Ecto neural progenitor cell (in vitro differentiated cells): ENCODE data around the gene SC5D.

ENCODE experiments used
- DNase-seq: peaks from one replicate; pipeline ENCODE4 v3.0.0-alpha.2; 2018; ENCODE audit warnings: low spot score

SC5D gene

GRCh38 chr11:121292495-121293287 lies at the start of gene SC5D:
TSS of gene SC5D (plus strand) at chr11:121292771. CDS start at chr11:121303376, 10,605 bp downstream.
- peak; percentile 96 for DNase-seq

GRCh38 chr11:121244884-121245283 lies 47.7 kb upstream of the SC5D start:
- no peak for DNase-seq

- peak; percentile 77 for DNase-seq
Measured at GRCh38 chr11:121246021-121246768, 46.4 kb upstream of the SC5D start.

GRCh38 chr11:121246769-121247035 lies 45.9 kb upstream of the SC5D start:
- no peak for DNase-seq

GRCh38 chr11:121248496-121248895 lies 44.1 kb upstream of the SC5D start:
- no peak for DNase-seq

- no peak for DNase-seq
Measured at GRCh38 chr11:121249039-121249663, 43.4 kb upstream of the SC5D start.

GRCh38 chr11:121250843-121251242 lies 41.7 kb upstream of the SC5D start:
- no peak for DNase-seq

- no peak for DNase-seq
Measured at GRCh38 chr11:121253951-121254350, 38.6 kb upstream of the SC5D start.

GRCh38 chr11:121254756-121255155 lies 37.8 kb upstream of the SC5D start:
- no peak for DNase-seq

- no peak for DNase-seq
Measured at GRCh38 chr11:121255473-121256125, 37.0 kb upstream of the SC5D start.

- no peak for DNase-seq
Measured at GRCh38 chr11:121257289-121257688, 35.3 kb upstream of the SC5D start.

GRCh38 chr11:121257976-121258375 lies 34.6 kb upstream of the SC5D start:
- no peak for DNase-seq

GRCh38 chr11:121265586-121265985 lies 27.0 kb upstream of the SC5D start:
- DNase-seq, result no peak

- no peak for DNase-seq
Measured at GRCh38 chr11:121268581-121268980, 24.0 kb upstream of the SC5D start.

- DNase-seq, result no peak
Measured at GRCh38 chr11:121270001-121270678, 22.4 kb upstream of the SC5D start.

- no peak for DNase-seq
Measured at GRCh38 chr11:121274332-121274991, 18.1 kb upstream of the SC5D start.

- DNase-seq, result no peak
Measured at GRCh38 chr11:121281698-121282097, 10.9 kb upstream of the SC5D start.

- DNase-seq, result no peak
Measured at GRCh38 chr11:121282386-121282785, 10.2 kb upstream of the SC5D start.

- DNase-seq, result no peak
Measured at GRCh38 chr11:121282886-121283502, 9.6 kb upstream of the SC5D start.

GRCh38 chr11:121291319-121291718 lies 1.3 kb upstream of the SC5D start:
- DNase-seq, result no peak

- DNase-seq, result no peak
Measured at GRCh38 chr11:121291896-121292494, 576 bp upstream of the SC5D start.
